Measurements from ENCODE around the gene ABCA3.

GRCh38 chr16:2238838-2239675 lies 101.5 kb downstream of the ABCA3 start:
- TF ChIP-seq CTCF (IDR thresholded peaks at IDR 0.05): no peak
- no peak for TF ChIP-seq POLR2A (IDR thresholded peaks at IDR 0.05)

Measured in adrenal gland (tissue), 5 donors.